GM21737 (cell line): ENCODE results near the gene SLC25A13.

Experiments
- ATAC-seq: cut with Tn5 transposase; IDR thresholded peaks from one replicate; pipeline ENCODE4 v1.9.1; 2021; ENCODE audit warnings: mild to moderate bottlenecking, moderate library complexity; ENCODE audit not compliant: unreplicated experiment

SLC25A13 gene

GRCh38 chr7:96212474-96212873 is 109.4 kb downstream of the SLC25A13 start:
- no peak for ATAC-seq

DNA sequence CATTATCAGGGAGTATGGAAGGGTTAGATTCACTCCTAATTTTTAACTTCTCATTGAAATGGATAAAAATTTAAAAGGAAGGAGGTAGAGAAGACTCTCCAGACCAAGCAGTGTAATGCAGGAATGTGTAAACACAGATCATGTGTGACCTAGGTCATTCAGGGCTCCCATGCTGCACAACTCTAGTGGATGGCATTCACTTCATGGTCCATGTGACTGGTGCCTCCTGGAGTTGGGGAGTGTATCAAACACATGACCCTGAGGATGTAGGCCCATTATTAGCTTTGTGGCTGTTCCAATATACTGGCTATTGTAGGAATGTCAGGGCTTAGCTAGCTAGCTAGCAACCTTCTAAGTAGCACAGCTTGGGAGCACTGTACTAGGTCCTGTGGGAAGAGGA is 109.9 kb downstream of the SLC25A13 start:
- no peak for ATAC-seq

DNA sequence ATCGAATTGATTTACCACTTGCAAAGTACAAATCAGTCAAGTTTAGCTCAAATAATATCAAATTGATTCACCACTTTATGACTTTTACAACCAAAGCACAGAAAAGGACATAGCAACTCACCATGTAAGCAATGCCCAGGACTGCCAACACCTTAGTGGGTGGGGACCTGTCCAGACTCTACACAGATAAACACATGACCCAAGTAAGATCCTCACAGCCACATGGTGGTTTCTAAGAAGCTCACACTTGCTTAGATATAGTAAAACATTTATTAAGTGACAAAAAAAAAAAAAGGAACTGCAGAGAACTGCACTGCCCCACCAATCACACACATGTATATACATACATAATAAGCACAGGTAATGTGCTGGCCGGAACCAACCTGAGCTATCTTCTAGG is 116.2 kb downstream of the SLC25A13 start:
- no peak for ATAC-seq

- no peak for ATAC-seq
Measured at GRCh38 chr7:96204601-96205000, 117.3 kb downstream of the SLC25A13 start.

DNA sequence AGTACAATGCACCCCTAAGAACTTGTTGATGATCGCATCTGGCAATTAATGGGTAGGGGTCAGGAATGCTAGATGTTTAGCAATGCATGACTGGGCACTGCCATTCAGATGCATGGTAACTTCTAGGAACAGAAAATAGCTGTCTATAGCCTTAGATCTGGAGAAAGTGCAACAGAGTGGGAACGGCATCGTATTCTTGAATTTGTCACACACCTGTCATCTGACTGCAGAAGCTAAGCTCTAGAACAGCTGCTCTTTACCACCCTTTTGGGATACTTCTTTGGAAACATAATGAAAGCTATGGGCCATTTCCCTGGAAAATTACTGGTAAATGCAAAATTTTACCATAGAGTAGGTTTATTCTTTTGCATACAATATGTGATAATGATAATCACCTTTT is 118.1 kb downstream of the SLC25A13 start:
- ATAC-seq, result no peak

GRCh38 chr7:96202102-96202501 is 119.8 kb downstream of the SLC25A13 start:
- no peak for ATAC-seq

GRCh38 chr7:96200740-96201139 is 121.2 kb downstream of the SLC25A13 start:
- ATAC-seq, result no peak

- no peak for ATAC-seq
Measured at GRCh38 chr7:96199421-96199820, 122.5 kb downstream of the SLC25A13 start.

DNA sequence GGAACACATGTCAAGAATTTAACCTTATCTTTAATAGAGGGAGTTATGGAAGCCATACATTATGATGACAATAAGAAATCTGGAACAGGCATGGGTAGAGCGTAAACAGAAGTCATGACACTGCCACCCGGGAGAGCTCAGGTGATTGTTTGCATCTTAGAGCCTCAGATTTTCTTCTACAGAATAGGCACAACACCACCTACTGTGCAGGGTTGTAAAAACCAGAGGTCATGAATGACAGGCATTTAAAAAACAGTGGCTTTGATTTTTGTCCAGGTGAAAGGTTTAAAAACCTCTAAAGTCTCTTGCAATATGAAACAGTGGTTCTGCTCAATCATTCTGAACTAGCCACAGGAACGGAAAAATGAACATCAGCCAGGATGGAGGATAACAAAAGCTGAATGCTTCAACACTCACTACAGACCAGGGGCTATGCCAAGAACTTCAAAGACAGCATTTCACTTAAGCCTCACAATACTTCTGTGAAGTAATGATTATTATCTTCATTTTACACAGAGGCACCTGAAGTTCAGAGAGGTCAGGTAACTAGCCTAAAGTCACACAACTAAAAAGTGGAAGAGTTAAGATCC is 123.8 kb downstream of the SLC25A13 start:
- no peak for ATAC-seq

DNA sequence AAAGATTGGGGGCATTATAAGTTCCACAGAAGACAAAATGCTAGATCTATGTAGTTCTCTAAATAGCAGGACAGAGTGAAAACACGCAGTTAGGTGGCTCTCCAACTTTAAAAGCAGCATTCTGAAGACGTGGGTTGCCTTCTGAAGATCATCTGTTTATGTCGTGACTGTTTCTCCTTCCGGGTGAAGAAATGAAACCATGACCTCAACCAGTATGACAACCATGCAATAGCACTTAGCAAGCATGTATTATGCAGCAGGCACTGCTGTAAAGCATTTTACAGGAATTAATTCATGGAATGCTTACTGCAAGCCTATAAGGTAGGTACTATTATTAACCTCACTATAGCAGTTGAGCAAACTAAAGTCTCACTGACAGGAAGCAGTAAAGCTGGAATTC is 125.2 kb downstream of the SLC25A13 start:
- no peak for ATAC-seq

DNA sequence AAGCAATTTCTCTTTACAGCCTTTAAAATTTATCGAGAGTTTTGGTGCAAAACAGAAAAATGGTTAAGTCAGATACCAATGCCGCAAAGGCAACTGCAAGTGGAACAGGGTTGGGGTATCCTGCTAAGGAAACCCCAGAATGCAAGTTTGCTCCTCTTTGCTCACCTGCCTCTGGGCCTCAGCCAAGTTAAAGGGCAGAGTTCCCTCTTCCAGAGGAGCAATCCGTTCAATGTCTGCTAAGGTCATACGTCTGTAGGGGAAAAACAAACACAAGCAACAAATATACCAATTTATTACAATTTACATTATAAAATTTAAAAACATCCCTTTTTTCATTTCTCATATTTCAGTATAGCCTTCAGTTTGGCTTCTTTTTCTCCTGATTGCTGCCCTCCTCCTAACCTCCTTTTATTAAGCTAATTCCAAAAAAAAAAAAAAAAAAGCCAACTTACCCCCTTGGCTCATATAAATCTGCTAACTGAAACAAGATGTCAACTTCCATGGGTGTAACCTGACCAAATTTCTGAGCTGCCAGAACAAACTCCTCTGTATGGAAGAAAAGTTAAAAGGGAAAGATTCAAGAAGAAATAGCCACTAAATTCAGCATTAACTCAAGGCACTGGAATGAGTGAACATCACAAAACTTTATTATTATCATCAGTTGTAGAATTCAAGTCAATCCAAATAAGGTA is 132.6 kb downstream of the SLC25A13 start:
- ATAC-seq, result no peak

GRCh38 chr7:96188591-96188991 is 133.3 kb downstream of the SLC25A13 start:
- ATAC-seq, result no peak

- no peak for ATAC-seq
Measured at GRCh38 chr7:96188174-96188581, 133.7 kb downstream of the SLC25A13 start.

- no peak for ATAC-seq
Measured at GRCh38 chr7:96187735-96188134, 134.2 kb downstream of the SLC25A13 start.

GRCh38 chr7:96184783-96185182 is 137.1 kb downstream of the SLC25A13 start:
- ATAC-seq, result no peak

GRCh38 chr7:96183163-96183670 is 138.7 kb downstream of the SLC25A13 start:
- ATAC-seq, result no peak

GRCh38 chr7:96182424-96183158 is 139.3 kb downstream of the SLC25A13 start:
- no peak for ATAC-seq

DNA sequence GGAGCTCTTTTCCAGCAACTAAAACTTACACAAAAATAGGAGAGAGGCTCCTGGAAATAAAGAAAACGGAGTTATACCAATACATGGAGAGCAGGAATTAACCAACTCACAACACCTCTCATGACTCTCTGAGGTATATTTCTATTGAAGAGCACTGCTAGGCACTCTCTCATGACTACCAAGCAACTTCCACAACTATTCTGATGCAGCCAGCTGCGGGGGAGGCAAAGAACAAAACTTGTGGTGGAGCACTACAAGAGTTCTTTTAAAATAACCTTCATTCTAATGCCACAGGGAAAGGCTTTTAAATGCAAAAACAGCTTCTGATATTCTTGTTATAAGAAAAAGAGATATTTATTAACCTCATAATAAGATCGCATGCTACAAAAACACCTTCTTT is 140.7 kb downstream of the SLC25A13 start:
- ATAC-seq, result no peak

- no peak for ATAC-seq
Measured at GRCh38 chr7:96179837-96180236, 142.1 kb downstream of the SLC25A13 start.

DNA sequence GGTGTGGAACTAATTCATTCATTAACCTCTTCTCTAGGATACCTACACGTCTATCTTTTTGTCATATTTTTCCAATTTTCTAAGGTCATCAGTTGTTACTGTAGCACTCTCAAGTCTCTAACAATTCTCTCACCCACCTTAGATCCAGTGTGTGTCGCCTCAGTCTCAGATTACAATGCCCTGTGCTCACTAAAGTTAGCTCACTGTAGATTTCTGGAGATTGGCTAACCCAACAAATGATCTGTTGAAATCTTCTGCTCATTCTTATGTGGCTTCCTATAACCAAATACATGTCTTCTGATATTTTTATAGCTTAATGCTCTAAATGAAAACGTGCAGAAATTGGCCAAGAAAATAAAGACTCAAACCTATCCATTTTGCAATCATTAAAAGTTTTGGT is 142.6 kb downstream of the SLC25A13 start:
- ATAC-seq, result no peak

DNA sequence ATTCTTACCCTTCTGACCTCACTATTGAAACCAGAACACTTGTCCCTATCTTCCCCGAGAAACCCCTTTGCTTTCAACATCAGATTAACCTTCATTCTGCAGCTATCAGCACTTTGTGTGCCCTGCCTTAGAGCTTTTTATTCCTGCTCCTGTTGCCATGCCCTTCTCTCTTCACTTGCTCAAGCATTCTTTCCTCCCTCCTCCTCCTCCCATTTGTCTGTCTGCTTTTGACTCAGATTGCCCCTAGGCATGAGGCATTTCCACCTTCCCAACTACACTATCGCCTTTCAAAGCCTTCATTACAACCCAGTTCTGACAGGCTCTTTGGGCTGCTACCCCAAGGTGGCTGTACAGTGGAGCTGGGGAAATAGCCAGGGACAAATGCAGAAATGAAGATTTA is 143.3 kb downstream of the SLC25A13 start:
- ATAC-seq, result no peak

GRCh38 chr7:96177353-96177752 is 144.5 kb downstream of the SLC25A13 start:
- ATAC-seq, result no peak
